Loucy (cell line): ENCODE data around the gene SLC16A4.

Experiments used
- EZH2phosphoT487 ChIP-seq: fragments of 200-600 bp; IDR thresholded peaks from 2 replicates; pipeline ENCODE4 v1.6.1; 2018; ENCODE audit warnings: antibody characterized with exemption, mild to moderate bottlenecking, moderate library complexity, borderline replicate concordance
- TF ChIP-seq, protein P1 (sequence below): fragments of 200-600 bp; sonication (generic); conservative IDR thresholded peaks from 2 replicates; pipeline ENCODE4 v1.5.1; 2014; ENCODE audit warnings: mild to moderate bottlenecking, antibody characterized with exemption, low read length

DNA sequence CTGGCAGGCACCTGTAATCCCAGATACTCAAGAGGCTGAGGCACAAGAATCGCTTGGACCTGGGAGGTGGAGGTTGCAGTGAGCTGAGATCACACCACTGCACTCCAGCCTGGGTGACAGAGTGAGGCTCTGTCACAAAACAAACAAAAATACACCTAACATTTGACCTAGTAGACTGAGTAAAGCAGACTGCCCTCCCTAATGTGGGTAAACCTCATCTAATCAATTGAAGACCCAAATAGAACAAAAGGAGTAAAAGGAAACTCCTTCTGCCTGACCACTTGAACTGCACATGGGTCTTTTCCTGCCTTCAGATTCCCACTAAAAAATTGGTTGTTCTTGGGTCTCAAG is 70.7 kb downstream of the SLC16A4 start:
- TF ChIP-seq, protein P1, sequence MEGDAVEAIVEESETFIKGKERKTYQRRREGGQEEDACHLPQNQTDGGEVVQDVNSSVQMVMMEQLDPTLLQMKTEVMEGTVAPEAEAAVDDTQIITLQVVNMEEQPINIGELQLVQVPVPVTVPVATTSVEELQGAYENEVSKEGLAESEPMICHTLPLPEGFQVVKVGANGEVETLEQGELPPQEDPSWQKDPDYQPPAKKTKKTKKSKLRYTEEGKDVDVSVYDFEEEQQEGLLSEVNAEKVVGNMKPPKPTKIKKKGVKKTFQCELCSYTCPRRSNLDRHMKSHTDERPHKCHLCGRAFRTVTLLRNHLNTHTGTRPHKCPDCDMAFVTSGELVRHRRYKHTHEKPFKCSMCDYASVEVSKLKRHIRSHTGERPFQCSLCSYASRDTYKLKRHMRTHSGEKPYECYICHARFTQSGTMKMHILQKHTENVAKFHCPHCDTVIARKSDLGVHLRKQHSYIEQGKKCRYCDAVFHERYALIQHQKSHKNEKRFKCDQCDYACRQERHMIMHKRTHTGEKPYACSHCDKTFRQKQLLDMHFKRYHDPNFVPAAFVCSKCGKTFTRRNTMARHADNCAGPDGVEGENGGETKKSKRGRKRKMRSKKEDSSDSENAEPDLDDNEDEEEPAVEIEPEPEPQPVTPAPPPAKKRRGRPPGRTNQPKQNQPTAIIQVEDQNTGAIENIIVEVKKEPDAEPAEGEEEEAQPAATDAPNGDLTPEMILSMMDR: no peak
- TF ChIP-seq EZH2phosphoT487: no peak
